ENCODE results near the gene OTP. TPM values are rescaled to one million over a fixed set of nuclear protein-coding genes. Genes with fewer than 3 reads are reported as not detected.
"Not testable (repeated sequence)": the region's sequence is repeated elsewhere in the genome, so short reads cannot be mapped to it uniquely, and the experiment has no call there.

Gene OTP
- total RNA-seq, 1 donor from 2014 or later = 0.16 TPM

DNA sequence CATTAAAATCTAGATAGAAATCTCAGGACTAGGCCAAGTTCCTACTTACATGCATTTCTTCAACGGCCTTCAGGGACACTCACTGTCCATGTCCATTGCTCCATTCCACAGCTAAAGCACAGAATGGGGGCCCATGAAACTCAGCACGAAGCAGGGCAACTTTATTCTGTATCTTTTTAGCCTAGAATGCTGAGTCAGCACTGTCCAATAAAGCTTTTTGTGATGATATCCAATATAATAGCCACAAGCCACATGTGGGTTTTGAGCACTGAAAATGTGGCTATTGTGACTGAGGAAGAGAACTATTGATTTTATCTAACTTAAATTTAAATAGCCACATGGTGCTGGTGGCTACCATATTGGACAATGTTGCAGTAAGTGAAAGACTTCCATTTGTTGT, 21.6 kb downstream of the OTP start:
- no peaks in the 10 kb centered on the region for H3K36me3 Mint-ChIP-seq (ENCODE audit: low read depth, unreplicated experiment)
- no peaks in the 10 kb centered on the region for H3K36me3 ChIP-seq (ENCODE audit: insufficient read depth, low read length)
- H3K4me1 ChIP-seq (ENCODE audit: insufficient read depth, low read length) = no peaks in the 10 kb centered on the region
- H3K9me3 ChIP-seq (ENCODE audit: insufficient read depth, low read depth, low read length) = no peaks in the 10 kb centered on the region
- no peak overlapping the region for H3K4me3 Mint-ChIP-seq (ENCODE audit: unreplicated experiment)
- DNase-seq (ENCODE audit: low read depth) (no peak), FAIRE-seq (no peak)
- no peak overlapping the region for H3K4me3 ChIP-seq (ENCODE audit: insufficient read depth, low read depth, low read length)
- peaks cover 13% of the 10 kb centered on the region for H3K27me3 ChIP-seq (ENCODE audit: insufficient read depth, low read length)
- no peak overlapping the region for H3K27ac ChIP-seq (ENCODE audit: low read depth, low read length)
- H3K4me2 ChIP-seq (ENCODE audit: low read length) = no peak overlapping the region
- H3K9ac ChIP-seq (ENCODE audit: low read length) = no peak overlapping the region
- peaks cover 2% of the 10 kb centered on the region for H3K9me3 Mint-ChIP-seq (ENCODE audit: unreplicated experiment)
- no peaks in the 10 kb centered on the region for H4K20me1 ChIP-seq (ENCODE audit: insufficient read depth, low read length)
- H3K79me2 ChIP-seq (ENCODE audit: insufficient read depth, low read length) = no peaks in the 10 kb centered on the region
- no peak overlapping the region for H3K27ac Mint-ChIP-seq (ENCODE audit: unreplicated experiment)
- peaks cover 19% of the 10 kb centered on the region for H3K27me3 Mint-ChIP-seq (ENCODE audit: low read depth, unreplicated experiment)
- no peaks in the 10 kb centered on the region for H3K4me1 Mint-ChIP-seq (ENCODE audit: low read depth, unreplicated experiment)
- TF ChIP-seq, protein P1, sequence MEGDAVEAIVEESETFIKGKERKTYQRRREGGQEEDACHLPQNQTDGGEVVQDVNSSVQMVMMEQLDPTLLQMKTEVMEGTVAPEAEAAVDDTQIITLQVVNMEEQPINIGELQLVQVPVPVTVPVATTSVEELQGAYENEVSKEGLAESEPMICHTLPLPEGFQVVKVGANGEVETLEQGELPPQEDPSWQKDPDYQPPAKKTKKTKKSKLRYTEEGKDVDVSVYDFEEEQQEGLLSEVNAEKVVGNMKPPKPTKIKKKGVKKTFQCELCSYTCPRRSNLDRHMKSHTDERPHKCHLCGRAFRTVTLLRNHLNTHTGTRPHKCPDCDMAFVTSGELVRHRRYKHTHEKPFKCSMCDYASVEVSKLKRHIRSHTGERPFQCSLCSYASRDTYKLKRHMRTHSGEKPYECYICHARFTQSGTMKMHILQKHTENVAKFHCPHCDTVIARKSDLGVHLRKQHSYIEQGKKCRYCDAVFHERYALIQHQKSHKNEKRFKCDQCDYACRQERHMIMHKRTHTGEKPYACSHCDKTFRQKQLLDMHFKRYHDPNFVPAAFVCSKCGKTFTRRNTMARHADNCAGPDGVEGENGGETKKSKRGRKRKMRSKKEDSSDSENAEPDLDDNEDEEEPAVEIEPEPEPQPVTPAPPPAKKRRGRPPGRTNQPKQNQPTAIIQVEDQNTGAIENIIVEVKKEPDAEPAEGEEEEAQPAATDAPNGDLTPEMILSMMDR (IDR thresholded peaks at IDR 0.05; ENCODE audit: insufficient read depth, low read depth, low read length) = no peak
- no peak for TF ChIP-seq EZH2 (IDR thresholded peaks at IDR 0.05; ENCODE audit: insufficient read depth, low read length)
- H2AFZ ChIP-seq (ENCODE audit: low read depth, low read length) = no peak overlapping the region

DNA sequence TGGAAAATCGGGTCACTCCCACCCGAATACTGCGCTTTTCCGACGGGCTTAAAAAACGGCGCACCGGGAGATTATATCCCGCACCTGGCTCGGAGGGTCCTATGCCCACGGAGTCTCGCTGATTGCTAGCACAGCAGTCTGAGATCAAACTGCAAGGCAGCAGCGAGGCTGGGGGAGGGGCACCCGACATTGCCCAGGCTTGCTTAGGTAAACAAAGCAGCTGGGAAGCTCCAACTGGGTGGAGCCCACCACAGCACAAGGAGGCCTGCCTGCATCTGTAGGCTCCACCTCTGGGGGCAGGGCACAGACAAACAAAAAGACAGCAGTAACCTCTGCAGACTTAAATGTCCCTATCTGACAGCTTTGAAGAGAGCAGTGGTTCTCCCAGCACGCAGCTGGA, 29.6 kb downstream of the OTP start:
- not testable (repeated sequence) for H3K9me3 Mint-ChIP-seq (ENCODE audit: unreplicated experiment); H3K4me2 ChIP-seq (ENCODE audit: low read length); H3K4me1 Mint-ChIP-seq (ENCODE audit: low read depth, unreplicated experiment); H3K4me1 ChIP-seq (ENCODE audit: insufficient read depth, low read length); FAIRE-seq; H3K79me2 ChIP-seq (ENCODE audit: insufficient read depth, low read length); H3K27me3 Mint-ChIP-seq (ENCODE audit: low read depth, unreplicated experiment); H3K27ac Mint-ChIP-seq (ENCODE audit: unreplicated experiment); H3K4me3 ChIP-seq (ENCODE audit: insufficient read depth, low read depth, low read length); H3K9ac ChIP-seq (ENCODE audit: low read length); DNase-seq (ENCODE audit: low read depth); H4K20me1 ChIP-seq (ENCODE audit: insufficient read depth, low read length); H3K9me3 ChIP-seq (ENCODE audit: insufficient read depth, low read depth, low read length); H3K27ac ChIP-seq (ENCODE audit: low read depth, low read length); H3K4me3 Mint-ChIP-seq (ENCODE audit: unreplicated experiment); H3K36me3 ChIP-seq (ENCODE audit: insufficient read depth, low read length); H3K27me3 ChIP-seq (ENCODE audit: insufficient read depth, low read length); H3K36me3 Mint-ChIP-seq (ENCODE audit: low read depth, unreplicated experiment); H2AFZ ChIP-seq (ENCODE audit: low read depth, low read length)

DNA sequence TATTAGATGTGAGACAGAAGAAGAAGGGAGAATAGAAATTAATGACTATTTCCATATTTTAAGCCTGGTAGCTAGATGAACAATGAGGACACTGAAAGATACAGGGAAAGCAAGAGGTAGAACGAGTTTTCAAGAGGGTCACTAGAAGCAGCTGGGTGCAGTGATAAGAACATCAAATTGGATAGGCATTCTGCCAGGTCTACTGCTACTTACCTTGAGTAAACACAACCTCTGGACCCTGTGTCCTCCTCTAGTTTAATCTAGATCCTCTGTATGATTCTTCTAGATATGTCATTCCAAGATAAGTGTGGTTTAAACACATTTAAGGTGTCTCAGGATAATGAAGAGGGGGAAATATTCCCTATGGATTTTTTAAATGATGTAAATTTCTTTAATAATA, 31.2 kb downstream of the OTP start:
- FAIRE-seq = no peak

More for the DNA sequence above, 31.2 kb downstream of the OTP start:
- Histone ChIP-seq H3K27ac (ENCODE audit: low read depth, low read length) (no peak overlapping the region), H3K27me3 (ENCODE audit: insufficient read depth, low read length) (peaks cover 3% of the 10 kb centered on the region), H3K4me3 (ENCODE audit: insufficient read depth, low read depth, low read length) (no peak overlapping the region), H3K9me3 (ENCODE audit: insufficient read depth, low read depth, low read length) (no peaks in the 10 kb centered on the region), H3K79me2 (ENCODE audit: insufficient read depth, low read length) (no peaks in the 10 kb centered on the region), H3K4me2 (ENCODE audit: low read length) (no peak overlapping the region), H2AFZ (ENCODE audit: low read depth, low read length) (no peak overlapping the region), H3K4me1 (ENCODE audit: insufficient read depth, low read length) (no peaks in the 10 kb centered on the region), H3K36me3 (ENCODE audit: insufficient read depth, low read length) (no peaks in the 10 kb centered on the region), H3K9ac (ENCODE audit: low read length) (no peak overlapping the region), H4K20me1 (ENCODE audit: insufficient read depth, low read length) (no peaks in the 10 kb centered on the region)
- TF ChIP-seq, protein P1 (IDR thresholded peaks at IDR 0.05; ENCODE audit: insufficient read depth, low read depth, low read length) = no peak
- no peak for TF ChIP-seq EZH2 (IDR thresholded peaks at IDR 0.05; ENCODE audit: insufficient read depth, low read length)
- no peak overlapping the region for H3K4me3 Mint-ChIP-seq (ENCODE audit: unreplicated experiment)
- DNase-seq (ENCODE audit: low read depth) = no peak
- H3K9me3 Mint-ChIP-seq (ENCODE audit: unreplicated experiment) = peaks cover 11% of the 10 kb centered on the region
- peaks cover 5% of the 10 kb centered on the region for H3K27me3 Mint-ChIP-seq (ENCODE audit: low read depth, unreplicated experiment)
- no peaks in the 10 kb centered on the region for H3K36me3 Mint-ChIP-seq (ENCODE audit: low read depth, unreplicated experiment)
- no peak overlapping the region for H3K27ac Mint-ChIP-seq (ENCODE audit: unreplicated experiment)
- H3K4me1 Mint-ChIP-seq (ENCODE audit: low read depth, unreplicated experiment) = no peaks in the 10 kb centered on the region
